Globus pallidus (tissue), 1 donor: ENCODE data around the gene KLHL21.

Experiments used
- DNase-seq: peaks from one replicate; pipeline ENCODE4 v3.0.0-alpha.2; 2015; ENCODE audit warnings: low spot score

KLHL21 gene

GRCh38 chr1:6599141-6599975 lies 3.3 kb downstream of the KLHL21 start:
- DNase-seq, result no peak

- DNase-seq, result no peak
Observed at GRCh38 chr1:6597777-6598131, 4.9 kb downstream of the KLHL21 start.

- no peak for DNase-seq
Observed at GRCh38 chr1:6596886-6597776, 5.5 kb downstream of the KLHL21 start.

GRCh38 chr1:6596351-6596750 lies 6.3 kb downstream of the KLHL21 start:
- DNase-seq, result no peak

- no peak for DNase-seq
Observed at GRCh38 chr1:6594977-6595740, 7.5 kb downstream of the KLHL21 start.

- DNase-seq, result no peak
Observed at GRCh38 chr1:6593810-6594209, 8.9 kb downstream of the KLHL21 start.

- no peak for DNase-seq
Observed at GRCh38 chr1:6592865-6593593, 9.6 kb downstream of the KLHL21 start.

- DNase-seq, result no peak
Observed at GRCh38 chr1:6592441-6592840, 10.2 kb downstream of the KLHL21 start.

- DNase-seq, result no peak
Observed at GRCh38 chr1:6591644-6592043, 11.0 kb downstream of the KLHL21 start.

GRCh38 chr1:6591222-6591621 lies 11.4 kb downstream of the KLHL21 start:
- DNase-seq, result no peak

GRCh38 chr1:6590046-6590445 lies 12.6 kb downstream of the KLHL21 start:
- DNase-seq, result no peak

- no peak for DNase-seq
Observed at GRCh38 chr1:6588893-6589520, 13.7 kb downstream of the KLHL21 start.

- DNase-seq, result no peak
Observed at GRCh38 chr1:6588128-6588892, 14.4 kb downstream of the KLHL21 start.

- DNase-seq, result peak; percentile 83
Observed at GRCh38 chr1:6587261-6588005, 15.2 kb downstream of the KLHL21 start.

- no peak for DNase-seq
Observed at GRCh38 chr1:6586404-6586816, 16.3 kb downstream of the KLHL21 start.

GRCh38 chr1:6585841-6586240 lies 16.8 kb downstream of the KLHL21 start:
- DNase-seq, result no peak

GRCh38 chr1:6585081-6585722 lies 17.5 kb downstream of the KLHL21 start:
- no peak for DNase-seq

GRCh38 chr1:6584126-6585080 lies 18.3 kb downstream of the KLHL21 start:
- DNase-seq, result no peak
